Common myeloid progenitor, CD34-positive (primary cell): ENCODE measurements around the gene SDK1.
"Not testable (repeated sequence)": the region's sequence is repeated elsewhere in the genome, so short reads cannot be mapped to it uniquely, and the experiment has no call there.

Source experiments
- CTCF ChIA-PET: fragments of 350-600 bp; sonication (Branson Sonifier 250); formaldehyde crosslinking; loops from one replicate; lab custom pipeline; 2021; ENCODE audit warnings: antibody characterized with exemption; lab: Charles Lee
- POLR2A ChIA-PET: fragments of 350-600 bp; sonication (Branson Sonifier 250); formaldehyde crosslinking; loops from one replicate; lab custom pipeline; 2021; ENCODE audit warnings: antibody characterized with exemption; lab: Charles Lee
- DNase-seq, 3 donors: peaks; one replicate each; pipeline versions ENCODE4 v3.0.0 to v3.0.0-alpha.2; 2013
- H3K27ac ChIP-seq, 2 experiments: 1 replicate in 1 of 2; 2 replicates in 1 of 2; pipeline ENCODE4 v1.7.0; 2013; ENCODE audit warnings: inconsistent platforms in 2 of 2, low read length in 2 of 2, mild to moderate bottlenecking in 2 of 2, low read depth in 1 of 2, moderate library complexity in 1 of 2; ENCODE audit not compliant: severe bottlenecking in 2 of 2, insufficient read depth in 1 of 2, poor library complexity in 1 of 2
- H3K27me3 ChIP-seq, 5 experiments: replicated peaks in 2 of 5; 1 replicate in 3 of 5; 2 replicates in 2 of 5; pipeline versions ENCODE4 v1.6.1 to v1.7.0; 2013; ENCODE audit warnings: low read length in 4 of 5, mild to moderate bottlenecking in 2 of 5, moderate library complexity in 2 of 5, inconsistent platforms in 1 of 5; ENCODE audit not compliant: insufficient read depth in 5 of 5, control insufficient read depth in 4 of 5
- H3K36me3 ChIP-seq, 4 experiments: 1 replicate in 2 of 4; 2 replicates in 2 of 4; pipeline versions ENCODE4 v1.6.1 to v1.7.0; 2013; ENCODE audit warnings: low read length in 3 of 4, control low read depth in 1 of 4, mild to moderate bottlenecking in 1 of 4; ENCODE audit not compliant: control insufficient read depth in 4 of 4, insufficient read depth in 4 of 4
- H3K4me1 ChIP-seq, 4 experiments: 1 replicate in 3 of 4; 2 replicates in 1 of 4; pipeline versions ENCODE4 v1.6.1 to v1.7.1; 2013; ENCODE audit warnings: low read length in 3 of 4, mild to moderate bottlenecking in 3 of 4, control low read depth in 1 of 4, inconsistent platforms in 1 of 4, moderate library complexity in 1 of 4; ENCODE audit not compliant: control insufficient read depth in 4 of 4, insufficient read depth in 4 of 4; ENCODE audit errors: control extremely low read depth in 1 of 4
- H3K4me3 ChIP-seq, 7 experiments: 1 replicate in 4 of 7; 2 replicates in 3 of 7; pipeline versions ENCODE4 v1.5.1 to v1.7.0; 2013; ENCODE audit warnings: mild to moderate bottlenecking in 7 of 7, low read length in 6 of 7, moderate library complexity in 6 of 7, inconsistent platforms in 2 of 7, low read depth in 2 of 7, control low read depth in 1 of 7; ENCODE audit not compliant: insufficient read depth in 4 of 7, control insufficient read depth in 1 of 7; ENCODE audit errors: extremely low read depth in 1 of 7
- H3K9me3 ChIP-seq, 5 experiments: 1 replicate in 4 of 5; 2 replicates in 1 of 5; pipeline versions ENCODE4 v1.6.1 to v1.7.1; 2013; ENCODE audit warnings: low read length in 4 of 5, mild to moderate bottlenecking in 2 of 5, inconsistent platforms in 1 of 5, low read depth in 1 of 5, moderate library complexity in 1 of 5; ENCODE audit not compliant: control insufficient read depth in 4 of 5, insufficient read depth in 2 of 5; ENCODE audit errors: control extremely low read depth in 1 of 5
- WGBS: methylation state at CpG from one replicate; pipeline ENCODE4 v1.1.5; 2013; ENCODE audit not compliant: insufficient coverage; 5-methylcytosine and 5-hydroxymethylcytosine counted together

SDK1 gene

DNA sequence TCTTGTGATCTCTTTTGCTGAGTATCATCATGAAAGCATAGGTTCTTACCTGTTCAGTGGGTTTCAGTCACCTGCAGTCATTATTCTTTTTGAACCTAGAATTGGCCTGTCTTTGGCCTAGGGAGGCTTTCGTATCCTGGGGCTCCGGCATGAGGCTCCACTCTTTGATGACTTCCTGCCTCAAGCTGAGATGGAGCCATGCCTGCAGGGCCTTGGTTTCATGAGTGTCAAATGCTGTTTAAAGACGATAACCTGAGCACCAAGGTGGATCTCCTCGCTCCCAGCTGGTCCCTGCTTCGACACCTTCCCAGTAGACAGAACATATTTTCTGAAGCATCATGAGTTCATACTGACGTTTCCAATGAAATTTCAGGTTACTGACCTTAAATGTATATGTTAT is 783.2 kb downstream of the SDK1 start:
- H3K36me3 ChIP-seq: no peaks in the 10 kb centered on the region
- peaks cover 0 to 3% (median 0%) of the 10 kb centered on the region in 5 experiments for H3K9me3 ChIP-seq
- CTCF ChIA-PET: no interaction called here
- H3K27me3 ChIP-seq: no peaks in the 10 kb centered on the region
- peaks cover 0 to 6% (median 0%) of the 10 kb centered on the region in 4 experiments for H3K4me1 ChIP-seq
- 94% methylated on average over 3 of the region's 6 CpGs for WGBS
- no peak for DNase-seq
- no peak overlapping the region for H3K27ac ChIP-seq
- no peak overlapping the region for H3K4me3 ChIP-seq
- POLR2A ChIA-PET: no interaction called here

GRCh38 chr7:4085937-4086691 is 785.1 kb downstream of the SDK1 start:
- H3K36me3 ChIP-seq: no peaks in the 10 kb centered on the region
- no peak overlapping the region for H3K27ac ChIP-seq
- WGBS: 100% methylated on average over 5 of the region's 12 CpGs
- no peak overlapping the region for H3K4me3 ChIP-seq
- ChIA-PET CTCF (interaction anchor here (1.5 kb wide), 1 partner anchor 11 kb away, joined by 4 read pairs; no protein-coding TSS in a partner anchor), POLR2A (no interaction called here)
- H3K4me1 ChIP-seq: peaks cover 0 to 6% (median 0%) of the 10 kb centered on the region in 4 experiments
- no peaks in the 10 kb centered on the region for H3K27me3 ChIP-seq
- H3K9me3 ChIP-seq: peaks cover 0 to 11% (median 5%) of the 10 kb centered on the region in 5 experiments
- DNase-seq: peak; percentile 21 to 86 (median 74)

DNA sequence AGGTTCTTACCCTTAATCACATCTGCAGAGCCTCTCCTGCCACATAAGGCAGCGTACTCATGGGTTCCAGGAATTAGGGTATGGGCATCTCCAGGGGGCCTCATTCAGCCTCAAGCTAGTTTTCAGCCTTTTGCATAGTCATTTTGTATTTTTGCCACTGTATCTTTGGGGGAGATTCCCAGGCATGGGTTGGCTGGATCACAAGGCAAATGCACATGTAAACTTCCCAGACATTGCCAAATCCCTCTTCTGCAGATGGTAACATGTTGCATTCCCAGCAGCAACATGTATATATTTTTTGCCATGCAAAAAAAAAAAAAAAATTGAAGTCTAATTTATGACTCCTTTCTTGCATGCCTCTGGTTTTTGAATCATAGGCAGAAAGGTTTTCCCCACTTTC is 785.7 kb downstream of the SDK1 start:
- Histone ChIP-seq H3K27ac (no peak overlapping the region), H3K4me3 (no peak overlapping the region), H3K36me3 (no peaks in the 10 kb centered on the region), H3K27me3 (no peaks in the 10 kb centered on the region), H3K9me3 (peaks cover 0 to 11% (median 5%) of the 10 kb centered on the region in 5 experiments), H3K4me1 (peaks cover 0 to 6% (median 0%) of the 10 kb centered on the region in 4 experiments)
- no CpG with 5 or more reads among the region's 1 CpG for WGBS
- ChIA-PET CTCF (interaction anchor here (1.5 kb wide), 1 partner anchor 10 kb away, joined by 4 read pairs; no protein-coding TSS in a partner anchor), POLR2A (no interaction called here)
- DNase-seq: no peak

GRCh38 chr7:4091767-4092166 is 790.7 kb downstream of the SDK1 start:
- Histone ChIP-seq H3K9me3 (peaks cover 0 to 11% (median 5%) of the 10 kb centered on the region in 5 experiments), H3K4me3 (no peak overlapping the region), H3K4me1 (no peaks in the 10 kb centered on the region), H3K27me3 (no peaks in the 10 kb centered on the region), H3K27ac (no peak overlapping the region), H3K36me3 (no peaks in the 10 kb centered on the region)
- POLR2A ChIA-PET: no interaction called here
- CTCF ChIA-PET: no interaction called here
- no peak for DNase-seq
- 85% methylated on average over 12 of the region's 12 CpGs for WGBS

DNA sequence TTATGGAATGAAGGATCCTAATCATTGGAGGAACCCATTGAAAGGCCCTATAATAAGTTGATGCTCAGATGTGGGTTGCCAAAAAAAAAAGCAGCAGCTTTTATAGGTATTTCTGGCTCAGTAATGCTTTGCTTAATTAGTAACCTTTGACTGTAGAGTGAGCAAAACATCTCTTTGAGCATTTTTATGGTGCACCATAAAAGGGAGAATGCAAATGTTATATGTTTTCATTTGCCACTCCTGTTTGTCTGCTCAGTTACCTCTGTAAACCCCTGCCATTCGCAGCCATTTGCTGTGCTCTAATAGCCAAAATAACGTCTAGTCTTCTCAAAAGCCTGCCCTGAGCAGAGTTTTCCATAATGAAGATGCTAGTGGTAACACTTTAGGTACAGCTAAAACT is 792.0 kb downstream of the SDK1 start:
- ChIA-PET POLR2A (no interaction called here), CTCF (no interaction called here)
- Histone ChIP-seq H3K4me3 (no peak overlapping the region), H3K9me3 (peaks cover 0 to 11% (median 5%) of the 10 kb centered on the region in 5 experiments), H3K27me3 (no peaks in the 10 kb centered on the region), H3K36me3 (no peaks in the 10 kb centered on the region), H3K4me1 (no peaks in the 10 kb centered on the region), H3K27ac (no peak overlapping the region)
- 100% methylated on average over 2 of the region's 2 CpGs for WGBS
- DNase-seq: no peak

DNA sequence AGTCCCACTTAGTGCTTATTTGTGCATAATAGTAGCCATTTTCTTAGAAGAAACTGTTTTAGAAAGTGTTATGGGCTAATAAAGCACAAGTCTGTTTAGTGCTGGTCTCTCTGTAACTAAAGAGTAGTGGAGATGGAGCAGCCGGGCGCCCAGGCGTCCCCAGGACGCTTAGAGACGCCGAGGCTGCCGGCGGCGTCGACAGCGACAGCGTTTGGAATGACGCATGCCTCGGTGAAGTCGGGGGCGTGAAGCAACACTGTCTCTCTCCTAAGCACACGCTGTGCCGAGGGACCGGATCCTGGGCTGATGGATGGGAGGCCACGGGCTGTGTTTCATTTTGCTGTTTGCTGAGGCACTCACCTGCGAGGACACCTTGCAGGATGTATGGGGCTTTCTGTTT is 792.4 kb downstream of the SDK1 start:
- Histone ChIP-seq H3K27ac (no peak overlapping the region), H3K4me1 (no peaks in the 10 kb centered on the region), H3K36me3 (no peaks in the 10 kb centered on the region), H3K27me3 (no peaks in the 10 kb centered on the region), H3K9me3 (peaks cover 0 to 11% (median 5%) of the 10 kb centered on the region in 5 experiments), H3K4me3 (no peak overlapping the region)
- CTCF ChIA-PET: no interaction called here
- POLR2A ChIA-PET: no interaction called here
- 90% methylated on average over 19 of the region's 21 CpGs for WGBS
- no peak for DNase-seq

DNA sequence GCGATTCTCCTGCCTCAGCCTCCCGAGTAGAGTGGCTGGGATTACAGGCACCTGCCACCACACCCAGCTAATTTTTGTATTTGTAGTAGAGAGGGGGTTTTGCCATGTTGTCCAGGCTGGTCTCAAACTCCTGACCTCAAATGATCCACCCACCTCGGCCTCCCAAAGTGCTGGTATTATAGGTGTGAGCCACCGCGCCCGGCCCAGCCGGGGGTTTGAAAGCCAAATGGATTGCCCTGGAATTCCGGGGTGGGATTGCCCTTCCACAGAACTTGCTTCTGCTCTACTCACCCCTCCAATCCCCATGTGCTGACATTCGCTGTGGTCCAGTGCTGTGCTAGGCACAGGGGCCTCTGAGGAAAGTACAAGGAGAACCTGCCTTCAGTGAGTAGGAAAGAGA is 793.1 kb downstream of the SDK1 start:
- peaks cover 0 to 11% (median 5%) of the 10 kb centered on the region in 5 experiments for H3K9me3 ChIP-seq

More for the DNA sequence above, 793.1 kb downstream of the SDK1 start:
- H3K4me1 ChIP-seq, CTCF ChIA-PET, H3K27me3 ChIP-seq, H3K4me3 ChIP-seq, POLR2A ChIA-PET, H3K27ac ChIP-seq, DNase-seq, H3K36me3 ChIP-seq: not testable (repeated sequence)
- WGBS: 95% methylated on average over 4 of the region's 9 CpGs
